Activated T-cell treated with anti-CD3 and anti-CD28 coated beads, Interleukin-2, amount 50 U/mL, for 24 hours (primary cell): ENCODE data around the gene HNRNPCL2.
"Not testable (repeated sequence)": the region's sequence is repeated elsewhere in the genome, so short reads cannot be mapped to it uniquely, and the experiment has no call there.

Experiments used
- DNase-seq: peaks from one replicate; pipeline ENCODE4 v3.0.0-alpha.2; 2020
- H3K27ac Mint-ChIP-seq: 2 replicates; pipeline ENCODE4 v1.8.0; 2020; ENCODE audit warnings: mild to moderate bottlenecking, mixed read lengths
- H3K27me3 Mint-ChIP-seq: 2 replicates; pipeline ENCODE4 v1.8.0; 2020; ENCODE audit warnings: mixed read lengths
- H3K36me3 Mint-ChIP-seq: 2 replicates; pipeline ENCODE4 v1.8.0; 2020; ENCODE audit warnings: low read depth, mixed read lengths
- H3K4me1 Mint-ChIP-seq: 2 replicates; pipeline ENCODE4 v1.8.0; 2020; ENCODE audit warnings: low read depth, mixed read lengths
- H3K4me3 Mint-ChIP-seq: 2 replicates; pipeline ENCODE4 v1.8.0; 2020; ENCODE audit warnings: mild to moderate bottlenecking, moderate library complexity, mixed read lengths
- H3K9me3 Mint-ChIP-seq: 2 replicates; pipeline ENCODE4 v1.8.0; 2020; ENCODE audit warnings: mixed read lengths

HNRNPCL2 gene

GRCh38 chr1:13116754-13117153 is at the start of gene HNRNPCL2:
HNRNPCL2 (minus strand) TSS chr1:13116854; CDS start chr1:13116400, 454 bp downstream.
- H3K9me3 Mint-ChIP-seq, H3K27ac Mint-ChIP-seq, H3K4me3 Mint-ChIP-seq, DNase-seq, H3K4me1 Mint-ChIP-seq, H3K36me3 Mint-ChIP-seq: not testable (repeated sequence)
- H3K27me3 Mint-ChIP-seq = peaks cover 23% of the 10 kb centered on the region

GRCh38 chr1:13165531-13165930 is 48.9 kb upstream of the HNRNPCL2 start, which contains the start of gene HNRNPCL4:
HNRNPCL4 (minus strand) TSS chr1:13165631; CDS start chr1:13165467, 164 bp downstream.
- H3K4me1 Mint-ChIP-seq, H3K27ac Mint-ChIP-seq, H3K4me3 Mint-ChIP-seq, H3K27me3 Mint-ChIP-seq, H3K36me3 Mint-ChIP-seq, H3K9me3 Mint-ChIP-seq, DNase-seq: not testable (repeated sequence)

GRCh38 chr1:13155909-13156308 is 39.3 kb upstream of the HNRNPCL2 start, which contains the start of gene PRAMEF26:
PRAMEF26 (minus strand) TSS chr1:13156009; CDS start chr1:13153095, 2,914 bp downstream.
- H3K4me1 Mint-ChIP-seq, H3K4me3 Mint-ChIP-seq, H3K27ac Mint-ChIP-seq, H3K27me3 Mint-ChIP-seq, DNase-seq, H3K9me3 Mint-ChIP-seq, H3K36me3 Mint-ChIP-seq: not testable (repeated sequence)

GRCh38 chr1:13070474-13070873 is 46.2 kb downstream of the HNRNPCL2 start, which contains the start of gene PRAMEF25:
PRAMEF25 (plus strand) TSS chr1:13070774; CDS start chr1:13073694, 2,920 bp downstream.
- H3K4me3 Mint-ChIP-seq = not testable (repeated sequence)

More at GRCh38 chr1:13070474-13070873, 46.2 kb downstream of the HNRNPCL2 start, which contains the start of gene PRAMEF25:
- H3K4me1 Mint-ChIP-seq, H3K27ac Mint-ChIP-seq, H3K27me3 Mint-ChIP-seq, H3K36me3 Mint-ChIP-seq, H3K9me3 Mint-ChIP-seq, DNase-seq: not testable (repeated sequence)
